CD4-positive, alpha-beta T cell treated with Interleukin-1 beta for 1 hour (primary cell): ENCODE measurements around the gene TMEM231.
"Not testable (repeated sequence)": the region's sequence is repeated elsewhere in the genome, so short reads cannot be mapped to it uniquely, and the experiment has no call there.

Source experiments
- DNase-seq, 2 donors: peaks; one replicate each; pipeline ENCODE4 v3.0.0-alpha.2; 2020 to 2022

Gene TMEM231

GRCh38 chr16:75529056-75529905, 26.8 kb downstream of the TMEM231 start:
- no peak for DNase-seq

- DNase-seq: no peak
Measured at GRCh38 chr16:75527825-75528299, 28.2 kb downstream of the TMEM231 start.

- no peak for DNase-seq
Measured at GRCh38 chr16:75526032-75526790, 29.8 kb downstream of the TMEM231 start.

GRCh38 chr16:75519175-75519574, 36.9 kb downstream of the TMEM231 start:
- no peak for DNase-seq

- peak in 1 of 2 donors; percentile 19 for DNase-seq
Measured at GRCh38 chr16:75516189-75516966, 39.7 kb downstream of the TMEM231 start.

GRCh38 chr16:75514296-75514695, 41.8 kb downstream of the TMEM231 start:
- DNase-seq: no peak

- peak in 1 of 2 donors; percentile 56 for DNase-seq
Measured at GRCh38 chr16:75506574-75506973, 49.5 kb downstream of the TMEM231 start.

GRCh38 chr16:75506107-75506506, 49.9 kb downstream of the TMEM231 start:
- DNase-seq: no peak

- DNase-seq: no peak
Measured at GRCh38 chr16:75503801-75504200, 52.3 kb downstream of the TMEM231 start.

GRCh38 chr16:75502916-75503605, 53.0 kb downstream of the TMEM231 start:
- DNase-seq: no peak

- DNase-seq: not testable (repeated sequence)
Measured at GRCh38 chr16:75501820-75502219, 54.2 kb downstream of the TMEM231 start.

GRCh38 chr16:75501359-75501758, 54.7 kb downstream of the TMEM231 start:
- DNase-seq: no peak

GRCh38 chr16:75498605-75499322, 57.3 kb downstream of the TMEM231 start:
- not testable (repeated sequence) for DNase-seq

GRCh38 chr16:75497558-75497957, 58.5 kb downstream of the TMEM231 start:
- DNase-seq: no peak

- peak; percentile 10 to 31 for DNase-seq
Measured at GRCh38 chr16:75495076-75495674, 60.9 kb downstream of the TMEM231 start, which contains the start of gene CHST6. Gene CHST6, minus strand, starts transcription at chr16:75495441. Its CDS starts 15,613 bp downstream, at chr16:75479828.

GRCh38 chr16:75494661-75495075, 61.4 kb downstream of the TMEM231 start:
- DNase-seq: no peak

GRCh38 chr16:75494184-75494583, 61.9 kb downstream of the TMEM231 start:
- DNase-seq: no peak

- no peak for DNase-seq
Measured at GRCh38 chr16:75491876-75492275, 64.2 kb downstream of the TMEM231 start.

GRCh38 chr16:75488322-75488721, 67.7 kb downstream of the TMEM231 start:
- no peak for DNase-seq
